ENCODE results near the gene BEST4. TPM values are rescaled to one million over a fixed set of nuclear protein-coding genes. Genes with fewer than 3 reads are reported as not detected.

BEST4 gene
- total and polyA plus RNA-seq, 8 donors = 0.35 to 60.0 (median 0.87) TPM; not detected in 5

DNA sequence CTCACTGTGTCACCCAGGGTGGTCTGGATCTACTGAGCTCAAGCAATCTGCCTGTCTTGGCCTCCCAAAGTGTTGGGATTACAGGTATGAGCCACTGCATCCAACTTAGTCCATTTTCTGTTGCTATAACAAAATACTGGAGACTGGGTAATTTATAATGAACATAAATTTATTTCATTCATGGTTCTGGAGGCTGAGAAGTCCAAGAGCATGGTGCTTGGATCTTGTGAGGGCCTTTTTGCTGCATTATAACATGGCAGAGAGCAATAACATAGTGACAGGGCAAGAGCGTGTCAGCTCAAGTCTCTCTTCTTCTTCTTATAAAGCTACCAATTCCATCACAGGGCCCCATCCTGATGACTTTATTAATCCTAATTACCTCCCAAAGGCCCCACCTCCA is 52.0 kb downstream of the BEST4 start:
- intact Hi-C loops (cut with DNase I; ENCODE audit: low total_unique reads) = no loop called here

DNA sequence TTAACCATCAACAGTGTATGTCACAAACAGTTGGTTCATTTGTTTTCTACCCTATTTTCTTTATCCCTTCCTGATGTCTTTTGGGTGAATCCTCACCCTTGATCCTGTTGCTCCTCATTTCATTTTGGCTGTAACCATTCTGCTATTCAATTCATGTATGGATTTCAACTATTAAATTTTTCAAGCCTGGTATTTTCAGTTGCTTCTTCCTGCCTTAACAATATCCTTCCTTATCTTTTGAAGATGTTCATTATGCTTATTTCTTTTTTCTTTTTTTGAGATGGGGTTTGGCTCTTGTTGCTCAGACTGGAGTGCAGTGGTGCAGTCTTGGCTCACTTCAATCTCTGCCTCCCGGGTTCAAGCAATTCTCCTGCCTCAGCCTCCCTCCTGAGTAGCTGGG is 54.2 kb downstream of the BEST4 start:
- Histone ChIP-seq H3K9me3 (no peaks in the 10 kb centered on the region), H3K36me3 (no peaks in the 10 kb centered on the region), H3K27ac (peak overlapping the region in 3 of 5 donors; percentile 34 to 49 (median 47)), H3K4me1 (peaks cover 7 to 30% (median 18%) of the 10 kb centered on the region in 4 donors), H3K4me3 (no peak overlapping the region), H3K27me3 (no peaks in the 10 kb centered on the region)
- WGBS, 5 donors = 60 to 91% (median 76%) methylated on average over 1 of the region's 1 CpG
- intact Hi-C loops (cut with DNase I; ENCODE audit: low total_unique reads) = no loop called here
- no peak for DNase-seq
- TF ChIP-seq EP300 (IDR thresholded peaks at IDR 0.05) = no peak
- TF ChIP-seq, protein P1, sequence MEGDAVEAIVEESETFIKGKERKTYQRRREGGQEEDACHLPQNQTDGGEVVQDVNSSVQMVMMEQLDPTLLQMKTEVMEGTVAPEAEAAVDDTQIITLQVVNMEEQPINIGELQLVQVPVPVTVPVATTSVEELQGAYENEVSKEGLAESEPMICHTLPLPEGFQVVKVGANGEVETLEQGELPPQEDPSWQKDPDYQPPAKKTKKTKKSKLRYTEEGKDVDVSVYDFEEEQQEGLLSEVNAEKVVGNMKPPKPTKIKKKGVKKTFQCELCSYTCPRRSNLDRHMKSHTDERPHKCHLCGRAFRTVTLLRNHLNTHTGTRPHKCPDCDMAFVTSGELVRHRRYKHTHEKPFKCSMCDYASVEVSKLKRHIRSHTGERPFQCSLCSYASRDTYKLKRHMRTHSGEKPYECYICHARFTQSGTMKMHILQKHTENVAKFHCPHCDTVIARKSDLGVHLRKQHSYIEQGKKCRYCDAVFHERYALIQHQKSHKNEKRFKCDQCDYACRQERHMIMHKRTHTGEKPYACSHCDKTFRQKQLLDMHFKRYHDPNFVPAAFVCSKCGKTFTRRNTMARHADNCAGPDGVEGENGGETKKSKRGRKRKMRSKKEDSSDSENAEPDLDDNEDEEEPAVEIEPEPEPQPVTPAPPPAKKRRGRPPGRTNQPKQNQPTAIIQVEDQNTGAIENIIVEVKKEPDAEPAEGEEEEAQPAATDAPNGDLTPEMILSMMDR (IDR thresholded peaks at IDR 0.05) = no peak
- TF ChIP-seq POLR2A (IDR thresholded peaks at IDR 0.05) = no peak
- TF ChIP-seq POLR2AphosphoS5 (IDR thresholded peaks at IDR 0.05) = no peak

More for the DNA sequence above, 52.0 kb downstream of the BEST4 start:
- H3K27ac ChIP-seq = no peak overlapping the region
- no peaks in the 10 kb centered on the region for H3K27me3 ChIP-seq
- H3K36me3 ChIP-seq = no peaks in the 10 kb centered on the region
- no peak for TF ChIP-seq POLR2A (IDR thresholded peaks at IDR 0.05)
- TF ChIP-seq, protein P1 (IDR thresholded peaks at IDR 0.05) = no peak
- no peak for TF ChIP-seq EP300 (IDR thresholded peaks at IDR 0.05)
- TF ChIP-seq POLR2AphosphoS5 (IDR thresholded peaks at IDR 0.05) = no peak
- peaks cover 6 to 28% (median 9%) of the 10 kb centered on the region in 4 donors for H3K4me1 ChIP-seq
- H3K4me3 ChIP-seq = no peak overlapping the region
- H3K9me3 ChIP-seq = no peaks in the 10 kb centered on the region
- DNase-seq = no peak
- WGBS, 5 donors = 94 to 100% (median 96%) methylated on average over 1 of the region's 1 CpG

Small RNA genes within 50 kb of the gene (small RNA-seq; reads per million reads assigned to genes)
- gene SNORD38A (588 to 917 (median 750) reads per million in 4 donors), gene SNORD38B (0 reads per million in 4 donors), gene SNORD46 (669 to 1,732 (median 1,441) reads per million in 4 donors), gene SNORD55 (0 reads per million in 4 donors)

Other genes starting within 250 kb of the BEST4 start
- gene TMEM53, start 113.7 kb downstream of the BEST4 start, total RNA-seq = 10 to 100 TPM in 1 of 5 donors, 1 to 10 TPM in 4; 2.4 to 22.8 (median 4.9) TPM
- gene TMEM53, start 113.7 kb downstream of the BEST4 start, polyA plus RNA-seq = 1 to 10 TPM; 6.9 to 9.4 (median 7.3) TPM
- gene ARMH1, start 113.5 kb downstream of the BEST4 start, total RNA-seq = 1 to 10 TPM in 2 of 5 donors, not detected in 3; 3.3 to 3.7 TPM
- gene ARMH1, start 113.5 kb downstream of the BEST4 start, polyA plus RNA-seq = 1 to 10 TPM; 4.4 to 8.6 (median 5.7) TPM
- gene RNU5D-1, start 57.0 kb downstream of the BEST4 start, total RNA-seq = not detected
- gene RNU5D-1, start 57.0 kb downstream of the BEST4 start, polyA plus RNA-seq = not detected
- 10 to 100 TPM in 3 of 5 donors, 1 to 10 TPM in 2; 2.3 to 34.8 (median 10.4) TPM for gene KIF2C, start 48.3 kb downstream of the BEST4 start, total RNA-seq
- gene KIF2C, start 48.3 kb downstream of the BEST4 start, polyA plus RNA-seq = 1 to 10 TPM; 1.4 to 6.5 (median 1.9) TPM
- 1,000 to 10,000 TPM in 4 of 5 donors, 100 to 1,000 TPM in 1; 322 to 2,657 (median 1,647) TPM for gene RPS8, start 12.6 kb downstream of the BEST4 start, total RNA-seq
- 1,000 to 10,000 TPM; 2,591 to 3,429 (median 3,008) TPM for gene RPS8, start 12.6 kb downstream of the BEST4 start, polyA plus RNA-seq
- gene PLK3, start 12.2 kb upstream of the BEST4 start, total RNA-seq = 10 to 100 TPM in 4 of 5 donors, under 1 TPM in 1; 0.58 to 30.4 (median 24.3) TPM
- 10 to 100 TPM in 2 of 3 donors, 1 to 10 TPM in 1; 9.5 to 21.2 (median 13.5) TPM for gene PLK3, start 12.2 kb upstream of the BEST4 start, polyA plus RNA-seq
- gene DYNLT4, start 19.2 kb upstream of the BEST4 start, total RNA-seq = 10 to 100 TPM in 1 of 5 donors, not detected in 4; 25.5 TPM
- 1 to 10 TPM in 1 of 3 donors, under 1 TPM in 2; 0.38 to 4.4 (median 0.50) TPM for gene DYNLT4, start 19.2 kb upstream of the BEST4 start, polyA plus RNA-seq
- 1 to 10 TPM in 2 of 5 donors, under 1 TPM in 1, not detected in 2; 0.89 to 4.1 (median 2.9) TPM for gene BTBD19, start 20.4 kb upstream of the BEST4 start, total RNA-seq
- gene BTBD19, start 20.4 kb upstream of the BEST4 start, polyA plus RNA-seq = 1 to 10 TPM; 1.4 to 2.9 (median 2.8) TPM
- 1 to 10 TPM in 2 of 5 donors, under 1 TPM in 1, not detected in 2; under 0.01 to 2.3 (median 1.8) TPM for gene PTCH2, start 55.1 kb upstream of the BEST4 start, total RNA-seq
- gene PTCH2, start 55.1 kb upstream of the BEST4 start, polyA plus RNA-seq = under 1 TPM; 0.19 to 0.50 (median 0.31) TPM
- gene EIF2B3, start 198.4 kb upstream of the BEST4 start, total RNA-seq = 100 to 1,000 TPM in 1 of 5 donors, 10 to 100 TPM in 1, 1 to 10 TPM in 2, under 1 TPM in 1; 0.58 to 294 (median 7.4) TPM
- 10 to 100 TPM; 13.4 to 13.9 (median 13.4) TPM for gene EIF2B3, start 198.4 kb upstream of the BEST4 start, polyA plus RNA-seq
- 100 to 1,000 TPM in 1 of 5 donors, 10 to 100 TPM in 4; 15.6 to 104 (median 50.0) TPM for gene HECTD3, start 223.2 kb upstream of the BEST4 start, total RNA-seq
- 10 to 100 TPM; 23.4 to 31.5 (median 26.1) TPM for gene HECTD3, start 223.2 kb upstream of the BEST4 start, polyA plus RNA-seq
- gene UROD, start 224.1 kb upstream of the BEST4 start, total RNA-seq = 100 to 1,000 TPM in 1 of 5 donors, 10 to 100 TPM in 4; 13.4 to 132 (median 41.6) TPM
- gene UROD, start 224.1 kb upstream of the BEST4 start, polyA plus RNA-seq = 10 to 100 TPM; 67.0 to 78.4 (median 73.3) TPM

All from stomach (tissue), 9 donors.